Measurements from ENCODE around the gene RPGR.

DNA sequence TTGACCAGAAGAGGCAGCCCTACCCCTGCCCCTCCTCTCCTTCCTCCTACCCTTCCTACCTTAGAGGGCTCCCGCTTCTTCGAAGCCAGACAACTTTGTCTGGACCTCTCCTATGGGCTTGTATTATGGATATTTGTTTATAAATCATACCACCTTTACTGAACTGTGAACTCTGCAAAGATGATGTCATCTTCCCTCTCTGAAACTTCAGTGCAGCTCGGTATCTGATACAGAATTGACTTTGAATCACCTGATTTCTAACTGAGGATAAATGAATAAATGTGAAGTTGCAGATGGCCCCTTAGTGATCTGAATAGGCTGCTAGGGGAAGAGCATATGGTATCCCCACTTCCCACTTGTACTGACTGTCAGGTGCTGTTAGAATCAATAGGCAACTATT lies 24.0 kb upstream of the RPGR start:
- no peak for TF ChIP-seq CTCF (IDR thresholded peaks at IDR 0.05)
- no peak for TF ChIP-seq POLR2A (IDR thresholded peaks at IDR 0.05)
